GM19372 (cell line): ENCODE data around the gene IGFBP1.

Experiments used
- ATAC-seq: cut with Tn5 transposase; IDR thresholded peaks from one replicate; pipeline ENCODE4 v1.9.1; 2021; ENCODE audit warnings: mild to moderate bottlenecking, low read depth, moderate library complexity; ENCODE audit not compliant: unreplicated experiment

Gene IGFBP1

DNA sequence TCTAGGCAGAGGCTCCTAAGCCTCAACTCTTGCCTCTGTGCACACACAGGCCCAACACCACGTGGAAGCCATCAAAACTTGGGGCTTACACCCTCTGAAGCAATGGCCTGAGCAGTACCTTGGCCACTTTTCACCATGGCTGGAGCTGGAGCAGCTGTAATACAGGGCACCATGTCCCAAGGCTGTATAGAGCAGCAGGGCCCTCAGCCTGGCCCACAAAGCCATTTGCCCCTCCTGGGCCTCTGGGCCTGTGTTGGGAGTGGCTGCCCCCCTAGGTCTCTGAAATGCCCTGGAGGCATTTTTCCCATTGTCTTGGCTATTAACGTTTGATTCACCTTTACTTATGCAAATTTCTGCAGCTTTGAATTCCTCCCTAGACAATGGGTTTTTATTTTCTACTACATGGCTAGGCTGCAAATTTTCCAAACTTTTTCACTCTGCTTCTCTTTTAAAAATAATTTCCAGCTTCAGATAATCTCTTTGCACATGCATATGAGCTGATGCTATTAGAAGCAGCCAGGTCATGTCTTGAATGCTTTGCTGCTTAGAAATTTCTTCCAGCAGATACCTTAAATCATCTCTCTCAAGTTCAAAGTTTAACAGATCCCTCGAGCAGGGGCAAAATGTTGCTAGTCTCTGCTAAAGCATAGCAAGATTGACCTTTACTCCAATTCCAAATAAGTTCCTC lies 9.7 kb upstream of the IGFBP1 start:
- ATAC-seq = no peak

DNA sequence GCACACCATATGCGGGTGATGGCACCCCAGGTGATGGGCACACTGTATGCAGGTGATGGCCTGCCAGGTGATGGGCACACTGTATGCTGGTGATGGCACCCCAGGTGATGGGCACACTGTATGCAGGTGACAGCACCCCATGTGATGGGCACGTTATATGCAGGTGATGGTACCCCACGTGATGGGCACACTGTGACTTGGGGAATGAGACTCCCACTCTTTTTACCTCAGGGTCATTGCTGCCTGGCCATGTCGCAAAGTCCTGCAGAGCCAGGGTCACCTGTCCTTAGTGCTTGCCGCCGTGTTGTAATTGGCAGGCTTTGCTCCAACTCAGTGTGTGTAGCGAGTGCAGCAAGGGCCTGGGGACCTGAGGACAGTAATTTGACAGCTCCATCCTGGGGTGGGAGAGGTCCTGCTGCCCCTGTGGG lies 7.8 kb upstream of the IGFBP1 start:
- ATAC-seq = no peak

DNA sequence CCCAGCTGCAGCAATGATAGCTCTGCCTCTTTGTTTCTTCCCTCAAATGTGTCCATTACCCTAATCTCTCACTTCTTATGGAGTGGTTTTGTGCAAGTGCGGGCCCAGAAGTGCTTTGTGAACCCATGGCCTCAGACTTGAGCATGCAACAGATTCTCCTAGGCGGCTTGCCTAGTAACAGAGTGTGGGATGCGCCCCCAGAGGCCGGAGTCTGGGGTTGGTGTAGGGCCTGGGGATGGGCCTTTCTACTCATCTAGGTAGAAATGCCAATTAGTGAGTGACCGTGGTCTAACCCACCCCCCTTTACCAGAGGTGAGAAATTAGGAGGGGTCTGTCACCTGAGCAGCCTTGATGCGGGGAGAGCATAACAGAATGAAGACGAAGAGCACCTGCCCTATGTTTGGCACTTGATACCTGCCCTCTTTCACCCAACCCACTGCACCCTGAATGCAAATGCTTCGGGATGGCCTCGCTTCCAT lies 7.0 kb upstream of the IGFBP1 start:
- ATAC-seq = no peak

DNA sequence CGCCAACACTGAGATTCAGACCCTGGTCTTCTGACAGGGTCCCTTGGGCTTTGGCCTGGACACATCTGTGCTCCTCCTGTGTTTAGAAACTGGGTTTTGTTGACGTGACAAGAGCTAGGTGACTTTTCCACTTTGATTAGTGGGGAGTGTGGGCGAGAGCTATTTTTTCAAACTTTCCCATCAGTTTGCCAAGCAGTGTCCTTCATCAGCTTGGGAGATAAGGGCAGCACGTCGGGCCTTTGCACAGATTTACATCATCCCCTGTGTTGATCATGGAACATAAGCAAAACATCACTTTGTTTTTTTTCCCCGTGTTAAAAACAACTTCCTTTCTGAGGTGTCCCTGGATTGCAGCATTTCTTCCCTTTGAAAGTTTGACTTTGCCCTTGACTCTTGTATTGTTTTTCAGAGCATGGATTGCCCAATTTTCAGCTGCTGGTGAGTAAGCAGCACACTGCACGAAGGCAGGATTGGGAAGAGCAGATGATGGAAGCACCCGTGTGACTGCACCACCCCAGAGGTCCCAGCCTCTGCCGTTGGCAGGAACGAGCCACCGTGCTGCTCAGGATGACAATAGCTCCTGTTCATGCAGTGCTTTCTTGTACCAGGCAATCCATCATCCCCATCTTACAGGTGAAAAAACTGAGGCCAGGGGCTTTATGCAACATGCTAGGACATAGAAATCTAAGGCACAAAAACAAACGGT lies 6.4 kb upstream of the IGFBP1 start:
- no peak for ATAC-seq

DNA sequence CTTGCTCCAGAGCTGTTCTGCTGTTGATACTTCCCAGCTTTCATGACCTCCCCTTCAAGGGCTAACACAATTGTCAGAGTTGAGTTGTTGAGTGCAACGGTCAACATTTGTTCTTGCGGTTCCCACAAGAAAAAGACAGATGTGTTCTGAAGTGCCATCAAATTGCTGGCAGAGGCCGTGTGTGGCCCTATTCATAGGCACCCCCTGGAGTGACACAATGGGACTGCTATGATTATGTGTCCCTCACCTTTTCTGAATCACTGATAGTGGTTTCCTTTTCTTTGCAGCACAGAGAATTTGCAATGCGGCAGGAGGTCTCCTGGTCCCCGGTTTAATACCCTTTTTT lies 5.8 kb upstream of the IGFBP1 start:
- ATAC-seq = no peak

DNA sequence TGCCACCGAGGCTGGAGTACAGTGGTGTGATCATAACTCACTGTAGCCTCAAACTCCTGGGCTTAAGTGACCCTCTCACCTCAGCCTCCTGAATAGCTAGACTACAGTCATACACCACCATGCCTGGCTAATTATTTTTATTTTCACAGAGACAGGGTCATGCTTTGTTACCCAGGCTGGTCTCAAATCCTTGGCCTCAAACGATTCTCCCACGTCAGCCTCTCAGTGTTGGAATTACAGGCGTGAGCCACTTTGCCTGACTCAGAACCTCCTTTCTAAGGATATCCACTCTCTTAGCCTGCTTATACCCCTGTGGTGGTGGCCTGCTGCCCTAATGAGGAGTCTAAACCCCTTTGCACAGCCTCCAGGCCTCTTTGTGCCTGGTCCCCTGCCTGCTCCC lies 4.2 kb upstream of the IGFBP1 start:
- no peak for ATAC-seq

DNA sequence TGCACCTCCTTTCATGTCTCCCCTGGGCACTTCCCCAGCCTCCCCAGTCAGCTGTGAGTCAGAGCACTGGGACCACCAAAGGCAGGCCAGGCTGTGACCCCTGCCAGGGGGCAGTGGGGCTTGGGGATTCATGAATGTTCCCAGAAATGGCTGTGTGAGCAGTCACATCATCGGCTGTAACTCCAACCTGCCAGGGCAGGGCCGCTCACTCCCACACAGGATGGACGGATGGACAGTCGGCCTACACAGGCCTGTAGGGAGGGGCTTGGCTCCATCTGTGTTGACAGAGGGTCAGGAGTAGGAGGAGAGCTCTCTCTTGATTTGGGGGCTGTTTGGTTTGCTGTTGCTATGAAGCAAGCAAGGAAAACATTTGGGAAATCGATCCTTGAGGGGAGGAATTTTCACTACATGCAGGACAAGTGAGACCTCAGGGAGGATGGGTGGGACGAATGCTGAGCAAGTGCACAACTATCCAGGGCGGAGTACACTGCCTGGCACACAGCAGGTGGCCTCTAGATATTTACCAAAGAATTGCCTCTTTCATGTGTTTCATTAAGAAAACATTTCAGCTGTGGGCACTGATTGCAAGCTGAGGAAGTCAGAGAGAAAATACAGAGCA lies 2.9 kb upstream of the IGFBP1 start:
- no peak for ATAC-seq

DNA sequence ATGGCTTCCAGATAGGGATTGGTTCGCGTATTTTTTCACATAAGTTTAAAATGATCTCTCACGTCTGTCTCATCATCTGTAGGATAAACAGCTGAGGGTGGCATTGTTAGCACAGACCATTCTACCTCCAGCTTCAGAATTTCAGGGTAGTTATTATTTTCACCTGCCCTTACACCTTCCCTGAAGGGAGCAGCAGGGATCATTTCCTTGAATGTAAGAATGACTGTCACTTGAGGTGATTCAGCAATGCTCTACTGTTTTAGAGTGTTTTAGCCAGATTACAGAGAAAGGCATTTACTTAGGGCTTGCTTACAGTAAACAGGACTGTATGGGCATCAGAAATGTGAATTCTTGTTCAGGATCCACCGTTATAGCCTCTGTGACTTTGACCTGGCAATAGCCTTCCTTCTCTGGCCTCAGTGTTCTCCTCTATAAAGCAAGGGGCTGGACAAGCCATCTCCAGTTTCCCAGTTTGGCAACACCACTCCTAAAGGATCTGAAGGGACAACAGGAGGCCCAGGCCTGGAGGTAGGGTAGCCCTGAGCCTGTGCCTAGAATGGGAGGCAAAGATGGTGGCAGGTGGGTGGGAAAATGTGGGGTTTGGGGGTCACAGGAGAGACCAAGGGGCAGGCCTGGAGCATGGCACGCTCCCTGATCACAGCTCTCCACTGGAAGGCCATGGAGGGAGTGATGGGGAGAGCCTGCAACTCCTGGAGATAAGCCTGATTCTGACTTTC lies 1.2 kb upstream of the IGFBP1 start:
- ATAC-seq = no peak

DNA sequence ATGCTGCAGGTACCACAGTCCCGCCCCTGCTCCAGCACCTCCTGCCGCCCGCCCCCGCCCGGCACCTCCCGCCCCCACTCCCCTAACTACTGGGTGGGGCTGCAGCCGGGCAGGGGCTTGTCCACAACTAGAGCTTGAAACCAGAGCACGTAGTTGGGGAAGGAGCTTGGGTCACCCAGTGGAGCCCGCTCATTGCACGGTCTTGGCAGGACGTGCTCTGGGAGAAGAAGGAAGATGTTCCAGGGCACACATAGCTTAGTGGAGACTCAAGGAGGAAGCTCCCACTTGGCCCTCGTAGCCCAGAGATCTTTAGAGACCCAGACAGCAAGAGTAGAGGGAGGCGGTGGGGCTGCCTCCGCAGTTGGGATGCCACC lies 692 bp downstream of the IGFBP1 start:
- ATAC-seq = no peak

DNA sequence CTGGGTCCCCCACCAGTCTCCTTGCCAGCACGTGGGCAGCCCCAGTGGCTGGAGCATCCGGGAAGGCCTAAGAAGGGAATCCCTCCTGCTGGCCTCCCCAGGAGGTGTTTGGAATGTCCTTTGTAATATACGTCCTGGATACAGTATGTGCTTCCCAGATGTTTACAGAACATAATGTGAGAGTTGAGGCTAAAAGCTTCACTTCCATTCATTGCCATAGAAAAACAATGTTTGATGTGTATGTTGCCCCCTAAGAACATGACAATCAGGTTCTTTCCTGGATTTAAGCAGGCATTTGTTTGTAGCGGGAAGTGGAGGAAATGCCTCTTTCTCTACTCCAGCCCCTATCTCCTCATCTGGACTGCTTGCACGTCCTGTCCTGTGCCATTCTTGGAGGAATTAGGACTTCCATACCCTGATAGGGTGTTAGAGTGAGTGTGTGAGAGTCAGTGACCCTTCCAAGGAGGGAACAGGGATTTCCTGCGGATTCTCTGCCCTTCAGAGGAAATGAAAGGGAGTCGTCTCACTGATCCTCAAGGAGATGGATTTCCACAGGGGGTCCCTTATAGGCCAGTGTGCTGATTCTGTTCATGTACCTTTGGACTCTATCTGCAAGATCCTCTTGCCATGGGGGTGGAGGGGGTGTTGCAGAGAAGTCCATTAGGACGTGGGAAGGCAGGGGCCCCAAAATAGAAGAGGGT lies 1.2 kb downstream of the IGFBP1 start:
- no peak for ATAC-seq

DNA sequence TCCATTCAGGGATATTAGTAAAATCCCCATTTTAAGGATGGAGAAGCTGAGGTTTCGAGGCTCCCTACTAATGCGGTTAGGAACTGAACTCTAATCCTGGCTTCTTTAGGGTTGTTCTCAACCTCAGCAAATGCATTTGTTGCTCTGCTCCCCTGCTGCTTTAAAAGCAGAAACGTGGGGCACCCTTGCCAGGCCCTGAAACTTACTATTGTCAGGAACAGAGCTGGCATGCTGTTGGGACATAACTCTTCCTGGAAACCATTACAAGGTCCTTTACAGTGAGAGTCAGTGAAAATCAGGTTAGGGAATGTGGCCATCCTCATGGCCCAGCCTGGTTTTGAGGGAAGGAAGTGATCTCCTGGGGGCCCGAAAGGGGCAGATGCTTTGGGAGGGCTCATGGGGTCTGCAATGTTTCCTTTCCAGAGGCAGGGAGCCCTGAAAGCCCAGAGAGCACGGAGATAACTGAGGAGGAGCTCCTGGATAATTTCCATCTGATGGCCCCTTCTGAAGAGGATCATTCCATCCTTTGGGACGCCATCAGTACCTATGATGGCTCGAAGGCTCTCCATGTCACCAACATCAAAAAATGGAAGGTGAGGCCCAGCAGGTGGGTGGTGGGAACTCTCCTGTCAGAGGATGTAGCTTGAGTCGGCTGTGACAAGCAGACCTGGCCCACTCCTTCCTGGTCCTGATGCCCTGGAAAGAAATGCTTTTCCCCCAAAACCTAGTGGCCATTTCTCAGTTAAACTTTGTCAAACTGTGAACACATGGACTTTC lies 2.0 kb downstream of the IGFBP1 start:
- ATAC-seq = no peak

DNA sequence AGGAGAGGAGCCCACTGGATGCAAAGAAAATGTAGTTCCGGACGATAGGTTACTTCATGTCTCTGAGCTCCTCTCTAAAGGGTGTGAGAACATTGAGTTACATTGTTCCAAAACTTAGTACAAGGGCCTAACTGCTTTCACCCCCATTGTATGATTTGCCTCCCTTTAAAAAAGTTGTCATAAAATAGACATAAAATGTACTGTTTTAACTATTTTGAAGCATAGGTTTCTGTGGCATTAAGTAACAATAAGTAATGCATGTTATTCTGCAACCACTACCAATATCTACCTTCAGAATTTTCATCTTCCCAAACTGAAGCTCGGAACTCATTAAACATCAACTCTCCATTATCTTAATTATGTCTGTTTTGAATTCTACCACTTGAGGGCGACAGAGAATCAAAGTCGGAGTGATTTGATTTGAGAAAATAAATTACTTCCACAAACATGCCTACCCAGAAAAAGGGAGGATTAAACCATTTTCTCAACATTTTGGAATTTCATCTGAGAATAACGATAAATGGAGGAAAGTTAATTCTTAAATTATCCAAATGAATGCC lies 2.7 kb downstream of the IGFBP1 start:
- no peak for ATAC-seq

DNA sequence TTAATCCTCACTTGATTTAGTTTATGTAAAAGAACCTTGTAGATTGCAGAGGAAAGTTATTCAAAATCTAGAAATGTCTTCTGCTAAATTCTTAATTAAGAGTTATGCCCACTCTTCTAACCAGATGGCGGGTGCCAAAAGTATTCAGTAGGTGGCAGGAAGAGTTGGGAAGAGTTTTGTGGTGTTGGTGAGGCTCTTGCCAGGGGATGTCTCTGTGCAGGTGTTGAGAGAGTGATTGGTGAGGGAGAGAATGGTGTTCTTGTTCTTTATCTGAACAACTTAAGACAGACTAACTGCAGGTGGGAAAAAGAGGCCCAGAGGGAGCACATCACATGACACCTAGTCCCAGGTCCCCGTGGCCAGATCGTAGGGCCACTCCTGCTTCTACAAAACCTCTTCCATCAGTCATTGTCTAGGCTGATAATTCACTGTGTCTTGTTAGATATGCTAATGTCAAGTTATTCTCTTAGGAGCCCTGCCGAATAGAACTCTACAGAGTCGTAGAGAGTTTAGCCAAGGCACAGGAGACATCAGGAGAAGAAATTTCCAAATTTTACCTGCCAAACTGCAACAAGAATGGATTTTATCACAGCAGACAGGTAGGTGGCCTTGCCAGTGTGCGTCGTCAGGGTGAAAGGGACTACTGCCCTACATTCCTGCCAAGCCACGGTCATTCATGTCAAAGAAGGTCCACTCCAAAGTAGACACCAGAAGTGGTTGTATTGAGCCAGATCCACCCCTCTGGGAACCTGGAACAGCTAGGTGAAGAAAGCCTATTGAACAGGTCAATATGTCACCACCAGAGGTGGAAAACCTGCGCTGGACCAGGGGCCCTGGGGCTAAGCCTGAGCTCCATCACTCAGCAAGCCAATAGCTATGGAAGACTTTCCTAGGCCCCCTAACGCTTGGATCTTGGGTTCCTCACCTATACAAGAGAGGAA lies 3.4 kb downstream of the IGFBP1 start:
- ATAC-seq = no peak

DNA sequence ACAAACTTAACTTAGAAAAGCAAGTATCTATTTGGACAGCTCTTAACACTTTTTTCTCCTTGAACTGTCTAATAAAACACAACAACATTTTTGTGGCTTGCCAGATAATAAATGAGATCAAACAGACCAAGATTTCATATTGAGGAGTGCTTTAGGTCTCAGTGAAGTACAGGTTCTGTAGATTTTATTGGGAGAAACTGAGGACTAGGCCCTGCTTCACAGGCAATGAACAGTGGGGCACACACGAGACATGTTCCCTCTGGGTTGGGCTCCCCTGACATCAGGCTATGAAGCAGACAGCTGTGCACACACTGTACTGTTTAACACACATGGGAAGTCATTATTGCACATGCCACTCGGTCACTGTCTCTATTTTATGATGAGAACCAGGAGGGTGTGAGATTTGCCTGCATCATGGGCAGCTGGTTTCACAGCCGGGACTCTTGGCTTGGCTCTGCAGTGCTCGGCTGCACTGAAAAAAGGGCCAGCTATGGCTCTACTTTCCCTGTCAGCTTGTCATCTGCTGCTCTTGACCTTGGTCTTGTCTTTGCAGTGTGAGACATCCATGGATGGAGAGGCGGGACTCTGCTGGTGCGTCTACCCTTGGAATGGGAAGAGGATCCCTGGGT lies 4.2 kb downstream of the IGFBP1 start:
- ATAC-seq = no peak

DNA sequence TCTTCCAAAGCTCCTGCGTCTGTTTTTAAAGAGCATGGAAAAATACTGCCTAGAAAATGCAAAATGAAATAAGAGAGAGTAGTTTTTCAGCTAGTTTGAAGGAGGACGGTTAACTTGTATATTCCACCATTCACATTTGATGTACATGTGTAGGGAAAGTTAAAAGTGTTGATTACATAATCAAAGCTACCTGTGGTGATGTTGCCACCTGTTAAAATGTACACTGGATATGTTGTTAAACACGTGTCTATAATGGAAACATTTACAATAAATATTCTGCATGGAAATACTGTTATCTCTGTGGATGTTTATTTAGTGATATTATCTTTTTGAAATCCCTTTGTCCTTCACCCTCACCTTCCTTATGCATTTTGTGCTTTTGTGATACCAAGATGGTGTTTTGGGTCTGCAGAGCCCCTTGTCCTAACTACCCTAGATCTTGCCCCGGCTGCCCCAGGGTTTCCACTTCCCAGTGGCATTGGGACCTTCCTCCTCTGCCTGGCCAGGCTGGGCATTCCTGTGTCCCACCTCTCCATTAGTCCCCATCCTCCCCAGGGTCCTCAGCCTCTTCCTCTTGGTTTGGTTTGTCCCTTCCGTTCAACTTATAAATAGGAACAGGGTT lies 5.2 kb downstream of the IGFBP1 start:
- ATAC-seq = no peak

DNA sequence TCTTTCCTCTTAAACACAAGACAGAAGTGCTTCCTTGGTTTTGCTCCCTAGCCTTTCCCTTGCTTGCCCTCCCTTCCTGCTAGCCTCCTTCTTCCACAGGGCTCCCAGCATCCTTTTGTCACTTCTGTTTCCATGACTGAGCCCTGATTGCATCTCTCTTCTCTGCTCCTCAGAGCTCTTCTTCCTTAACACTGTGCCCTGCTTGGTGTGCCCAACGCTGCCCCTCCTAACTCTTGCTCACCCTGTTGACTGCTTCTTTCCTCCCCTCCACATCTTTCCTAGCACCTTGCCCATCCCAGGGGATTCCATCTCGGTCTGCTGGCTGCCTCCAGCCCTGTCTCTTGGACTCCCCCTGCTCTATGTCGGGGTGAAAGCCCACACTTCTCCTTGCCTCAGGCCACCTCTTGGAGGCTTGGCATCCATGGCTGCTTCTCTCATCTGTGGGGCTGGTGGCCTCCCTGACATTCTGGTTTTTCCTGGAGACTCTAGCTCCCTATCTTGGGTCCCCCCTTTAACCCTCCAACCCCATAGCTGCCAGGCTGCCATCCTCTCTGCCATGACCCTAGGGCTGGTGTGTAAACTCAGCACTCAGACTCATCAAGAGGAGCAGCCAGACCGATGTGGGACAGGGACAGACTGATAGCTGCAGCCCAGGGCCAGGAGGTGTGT lies 5.8 kb downstream of the IGFBP1 start:
- ATAC-seq = no peak

DNA sequence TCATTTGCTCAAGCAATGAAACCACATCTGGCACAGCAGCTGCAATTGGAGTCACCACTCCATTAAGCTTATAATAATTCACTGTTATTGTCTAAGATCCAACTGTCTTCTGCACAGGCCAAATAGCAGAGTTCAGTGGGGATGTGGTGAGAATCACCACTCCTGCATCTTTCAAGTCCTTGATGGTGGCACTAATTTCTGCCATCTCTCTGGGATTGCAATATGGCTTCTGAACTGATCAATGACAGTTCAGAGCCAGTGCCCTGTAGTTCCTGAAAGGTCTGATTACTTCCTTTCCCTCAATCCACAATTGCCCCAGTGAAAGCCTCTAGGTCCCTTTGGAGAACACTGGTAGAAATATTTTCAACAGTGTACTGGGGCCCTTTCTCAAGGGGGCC lies 6.4 kb downstream of the IGFBP1 start:
- ATAC-seq = no peak
